Naive thymus-derived CD8-positive, alpha-beta T cell (primary cell): ENCODE results near the gene TMEM132C. TPM values are rescaled to one million over a fixed set of nuclear protein-coding genes. Genes with fewer than 3 reads are reported as not detected.

Source experiments
- ATAC-seq, 2 donors: fragments of 150-1000 bp; cut with Tn5 transposase in 1 of 2; sonication (Bioruptor Pico), chemical (Tn5 transposase) in 1 of 2; 1 replicate in 1 of 2; 2 replicates in 1 of 2; pipeline ENCODE4 v1.10.0; 2021; ENCODE audit warnings: mild to moderate bottlenecking in 2 of 2, moderate library complexity in 2 of 2
- POLR2A ChIA-PET: fragments of 350-600 bp; sonication (Branson Sonifier 250); formaldehyde crosslinking; loops from one replicate; lab custom pipeline; 2021; ENCODE audit warnings: antibody characterized with exemption; lab: Charles Lee
- DNase-seq, 10 donors: peaks; one replicate each; pipeline versions ENCODE4 v3.0.0 to v3.0.0-alpha.2; 2020 to 2022
- H3K27ac Mint-ChIP-seq, 10 donors: one replicate each; pipeline ENCODE4 v1.8.0; 2020 to 2022; ENCODE audit warnings: mild to moderate bottlenecking in 10 of 10, mixed read lengths in 10 of 10, moderate library complexity in 4 of 10, inconsistent platforms in 1 of 10
- H3K27me3 Mint-ChIP-seq, 5 donors: one replicate each; pipeline ENCODE4 v1.8.0; 2021 to 2022; ENCODE audit warnings: mixed read lengths in 5 of 5
- H3K36me3 Mint-ChIP-seq, 3 donors: one replicate each; pipeline ENCODE4 v1.8.0; 2020 to 2022; ENCODE audit warnings: mixed read lengths in 3 of 3, mild to moderate bottlenecking in 2 of 3, inconsistent platforms in 1 of 3
- H3K4me1 Mint-ChIP-seq, 4 donors: one replicate each; pipeline ENCODE4 v1.8.0; 2021 to 2022; ENCODE audit warnings: mixed read lengths in 4 of 4
- H3K4me3 Mint-ChIP-seq, 10 donors: one replicate each; pipeline ENCODE4 v1.8.0; 2020 to 2022; ENCODE audit warnings: mild to moderate bottlenecking in 10 of 10, mixed read lengths in 10 of 10, moderate library complexity in 6 of 10, inconsistent platforms in 1 of 10
- H3K9me3 Mint-ChIP-seq, 9 donors: one replicate each; pipeline ENCODE4 v1.8.0; 2020 to 2022; ENCODE audit warnings: mixed read lengths in 9 of 9, mild to moderate bottlenecking in 3 of 9, inconsistent platforms in 1 of 9, moderate library complexity in 1 of 9
- polyA plus RNA-seq, 3 donors: library from polyadenylated mRNA; unstranded; fragments of 300-500 nt; fragmentation: Illumina TruSeq; gene quantifications; one replicate each; pipeline ENCODE4 v1.2.3, GENCODE V29; 2021
- total RNA-seq, 8 experiments: library from RNA in 2 of 8; stranded (reverse) in 2 of 8; gene quantifications; one replicate each; pipeline ENCODE4 v1.2.3 and lab custom pipeline; 2021 to 2026

Gene TMEM132C
- total and polyA plus RNA-seq, 5 experiments from 2014 or later: 0.11 TPM; not detected in 4

DNA sequence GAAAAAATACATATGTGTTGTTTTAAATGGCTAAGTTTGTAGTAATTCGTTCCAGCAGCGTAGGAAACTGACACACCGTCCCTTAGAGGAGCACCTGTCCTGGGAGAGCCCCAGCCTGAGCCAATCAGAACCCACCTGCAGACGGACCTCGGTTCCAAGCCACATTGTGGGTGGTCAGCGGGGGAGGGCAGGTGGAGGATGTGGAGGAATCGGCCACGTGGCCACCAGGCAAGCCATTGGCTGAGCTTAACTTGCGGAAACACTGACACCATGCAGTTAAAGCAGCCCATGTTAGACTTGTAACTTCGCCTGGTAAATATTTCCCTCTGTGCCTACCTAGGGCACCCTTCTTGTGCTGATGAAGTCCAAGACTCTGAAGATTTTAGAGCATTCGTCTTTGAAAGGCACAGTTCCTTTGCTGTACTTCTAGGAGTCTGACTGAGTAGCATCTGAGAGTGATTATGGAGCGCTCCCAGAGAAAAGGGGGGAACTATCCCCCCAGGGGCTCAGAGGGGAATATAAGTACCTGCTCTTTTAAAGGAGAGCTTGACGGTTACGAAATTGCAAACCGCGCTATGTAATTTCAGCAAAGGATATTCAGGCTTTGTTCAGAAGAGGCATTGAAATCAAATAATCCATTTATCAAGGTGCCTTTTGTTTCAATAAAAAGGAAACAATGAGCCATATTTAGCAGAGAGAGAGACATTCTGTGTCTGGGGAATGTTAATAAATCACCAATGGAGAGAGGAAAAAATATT is 135.7 kb downstream of the TMEM132C start:
- Mint-ChIP-seq H3K27me3 (peaks cover 0 to 10% (median 4%) of the 10 kb centered on the region in 5 donors), H3K4me1 (no peaks in the 10 kb centered on the region), H3K27ac (no peak overlapping the region), H3K9me3 (peaks cover 0 to 26% (median 2%) of the 10 kb centered on the region in 9 donors), H3K4me3 (no peak overlapping the region), H3K36me3 (peaks cover 0 to 13% (median 0%) of the 10 kb centered on the region in 3 donors)
- POLR2A ChIA-PET: no interaction called here
- ATAC-seq (no peak), DNase-seq (no peak)

GRCh38 chr12:128408669-128409068 is 141.7 kb downstream of the TMEM132C start:
- Mint-ChIP-seq H3K27me3 (peaks cover 0 to 6% (median 4%) of the 10 kb centered on the region in 5 donors), H3K4me3 (no peak overlapping the region), H3K4me1 (peaks cover 0 to 2% (median 0%) of the 10 kb centered on the region in 4 donors), H3K9me3 (peaks cover 0 to 45% (median 6%) of the 10 kb centered on the region in 9 donors), H3K36me3 (peaks cover 0 to 15% (median 0%) of the 10 kb centered on the region in 3 donors), H3K27ac (no peak overlapping the region)
- DNase-seq: no peak
- ATAC-seq: no peak
- POLR2A ChIA-PET: no interaction called here

DNA sequence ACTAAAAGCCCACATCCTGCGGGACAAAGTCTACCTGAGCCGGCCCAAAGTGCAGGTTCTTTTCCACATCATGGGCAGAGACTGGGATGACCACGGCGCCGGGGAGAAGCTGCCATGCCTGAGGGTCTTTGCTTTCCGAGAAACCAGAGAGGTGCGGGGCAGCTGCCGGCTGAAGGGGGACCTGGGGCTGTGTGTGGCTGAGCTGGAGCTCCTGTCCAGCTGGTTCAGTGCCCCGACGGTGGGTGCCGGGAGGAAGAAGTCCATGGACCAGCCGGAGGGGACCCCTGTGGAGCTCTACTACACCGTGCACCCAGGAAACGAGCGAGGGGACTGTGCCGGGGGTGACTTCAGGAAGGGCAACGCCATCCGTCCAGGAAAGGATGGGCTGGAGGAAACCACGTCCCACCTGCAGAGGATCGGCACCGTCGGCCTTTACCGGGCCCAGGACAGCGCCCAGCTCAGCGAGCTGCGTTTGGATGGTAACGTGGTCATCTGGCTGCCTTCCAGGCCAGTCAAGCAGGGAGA is 148.1 kb downstream of the TMEM132C start:
- Mint-ChIP-seq H3K4me3 (no peak overlapping the region), H3K9me3 (peaks cover 0 to 25% (median 5%) of the 10 kb centered on the region in 9 donors), H3K4me1 (no peaks in the 10 kb centered on the region), H3K36me3 (no peaks in the 10 kb centered on the region), H3K27ac (no peak overlapping the region), H3K27me3 (peaks cover 0 to 3% (median 0%) of the 10 kb centered on the region in 5 donors)
- ATAC-seq (no peak), DNase-seq (no peak)
- POLR2A ChIA-PET: no interaction called here

- Mint-ChIP-seq H3K36me3 (no peaks in the 10 kb centered on the region), H3K27ac (no peak overlapping the region), H3K4me3 (no peak overlapping the region), H3K27me3 (peaks cover 0 to 9% (median 0%) of the 10 kb centered on the region in 5 donors), H3K4me1 (no peaks in the 10 kb centered on the region), H3K9me3 (peaks cover 0 to 14% (median 5%) of the 10 kb centered on the region in 9 donors)
- POLR2A ChIA-PET: no interaction called here
- DNase-seq (no peak), ATAC-seq (no peak)
Measured at GRCh38 chr12:128418944-128419343, 152.0 kb downstream of the TMEM132C start.

DNA sequence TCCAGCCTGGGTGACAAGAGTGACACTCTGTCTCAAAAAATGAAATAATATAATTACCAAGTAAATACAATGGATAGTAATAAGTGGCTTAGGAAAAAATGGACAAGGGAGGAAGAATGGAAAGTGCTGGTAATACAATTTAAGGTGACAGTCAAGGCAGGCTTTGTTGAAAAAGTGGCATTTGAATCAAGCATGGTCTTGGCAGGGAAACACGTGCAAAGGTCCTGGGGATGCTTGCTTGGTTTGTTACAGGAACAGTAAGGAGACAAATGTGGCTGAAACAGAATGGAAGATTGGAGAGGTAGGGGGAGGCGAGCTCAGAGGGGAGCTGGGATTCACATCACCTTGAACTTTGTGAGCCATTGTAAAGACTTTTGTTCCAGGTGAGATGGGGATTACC is 153.2 kb downstream of the TMEM132C start:
- peaks cover 0 to 20% (median 3%) of the 10 kb centered on the region in 9 donors for H3K9me3 Mint-ChIP-seq
- H3K4me1 Mint-ChIP-seq: no peaks in the 10 kb centered on the region
- no peaks in the 10 kb centered on the region for H3K36me3 Mint-ChIP-seq
- POLR2A ChIA-PET: no interaction called here
- DNase-seq (no peak), ATAC-seq (no peak)
- H3K27me3 Mint-ChIP-seq: peaks cover 0 to 9% (median 0%) of the 10 kb centered on the region in 5 donors
- H3K4me3 Mint-ChIP-seq: no peak overlapping the region
- H3K27ac Mint-ChIP-seq: no peak overlapping the region

DNA sequence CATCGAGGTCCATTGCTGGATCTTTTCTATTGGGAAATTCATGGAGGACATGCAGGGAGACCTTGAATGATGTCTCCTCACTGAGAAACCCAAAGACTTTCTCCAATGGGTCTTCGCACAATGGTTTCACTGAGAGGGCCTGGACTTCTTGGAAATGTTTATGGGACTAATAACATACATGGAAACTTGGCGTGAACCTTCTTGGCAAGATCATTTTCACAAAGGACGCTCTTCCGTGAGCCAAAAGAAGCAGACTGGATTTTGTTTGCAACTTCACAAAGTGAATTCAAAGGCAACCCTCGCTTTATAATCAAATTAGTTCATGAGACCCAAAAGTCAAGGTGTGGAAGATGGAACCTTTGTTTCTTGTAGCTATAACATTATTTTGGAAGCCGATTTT is 154.4 kb downstream of the TMEM132C start:
- Mint-ChIP-seq H3K9me3 (peaks cover 0 to 20% (median 3%) of the 10 kb centered on the region in 9 donors), H3K27me3 (peaks cover 0 to 9% (median 0%) of the 10 kb centered on the region in 5 donors), H3K4me3 (no peak overlapping the region), H3K36me3 (no peaks in the 10 kb centered on the region), H3K4me1 (no peaks in the 10 kb centered on the region), H3K27ac (no peak overlapping the region)
- POLR2A ChIA-PET: no interaction called here
- ATAC-seq (no peak), DNase-seq (no peak)

DNA sequence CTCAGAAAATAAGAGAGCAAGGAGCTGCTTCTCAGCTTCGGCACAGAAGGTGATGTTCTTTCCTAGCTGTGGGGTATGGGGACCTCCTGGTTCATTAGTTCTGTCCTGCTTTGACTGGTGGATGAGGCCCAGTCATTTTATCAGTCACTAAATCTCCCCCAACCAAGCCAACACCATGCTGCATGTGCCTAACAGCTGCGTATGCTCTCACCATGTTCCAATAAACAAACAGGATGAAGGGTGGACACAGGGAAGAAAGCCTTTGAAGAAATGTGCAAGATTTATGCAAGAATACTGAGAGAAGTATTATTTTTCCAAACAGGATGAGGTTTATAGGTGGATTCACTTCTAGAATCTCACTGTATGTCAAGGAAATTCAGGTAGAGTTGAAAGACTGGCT is 156.2 kb downstream of the TMEM132C start:
- POLR2A ChIA-PET: no interaction called here
- no peak overlapping the region for H3K27ac Mint-ChIP-seq
- ATAC-seq (no peak), DNase-seq (no peak)
- peaks cover 0 to 18% (median 2%) of the 10 kb centered on the region in 9 donors for H3K9me3 Mint-ChIP-seq
- H3K4me3 Mint-ChIP-seq: no peak overlapping the region
- no peaks in the 10 kb centered on the region for H3K36me3 Mint-ChIP-seq
- peaks cover 0 to 9% (median 0%) of the 10 kb centered on the region in 5 donors for H3K27me3 Mint-ChIP-seq
- H3K4me1 Mint-ChIP-seq: no peaks in the 10 kb centered on the region

- no peaks in the 10 kb centered on the region for H3K36me3 Mint-ChIP-seq
- DNase-seq (no peak), ATAC-seq (no peak)
- H3K27ac Mint-ChIP-seq: no peak overlapping the region
- H3K9me3 Mint-ChIP-seq: peaks cover 0 to 18% (median 4%) of the 10 kb centered on the region in 9 donors
- H3K4me1 Mint-ChIP-seq: no peaks in the 10 kb centered on the region
- H3K27me3 Mint-ChIP-seq: peaks cover 0 to 9% (median 0%) of the 10 kb centered on the region in 5 donors
- POLR2A ChIA-PET: no interaction called here
- no peak overlapping the region for H3K4me3 Mint-ChIP-seq
Measured at GRCh38 chr12:128424931-128425431, 158.0 kb downstream of the TMEM132C start.

GRCh38 chr12:128425666-128426331 is 158.8 kb downstream of the TMEM132C start:
- Mint-ChIP-seq H3K27me3 (peaks cover 0 to 5% (median 0%) of the 10 kb centered on the region in 5 donors), H3K4me3 (no peak overlapping the region), H3K27ac (no peak overlapping the region), H3K4me1 (no peaks in the 10 kb centered on the region), H3K36me3 (no peaks in the 10 kb centered on the region), H3K9me3 (peaks cover 0 to 12% (median 2%) of the 10 kb centered on the region in 9 donors)
- POLR2A ChIA-PET: no interaction called here
- ATAC-seq (no peak), DNase-seq (no peak)

DNA sequence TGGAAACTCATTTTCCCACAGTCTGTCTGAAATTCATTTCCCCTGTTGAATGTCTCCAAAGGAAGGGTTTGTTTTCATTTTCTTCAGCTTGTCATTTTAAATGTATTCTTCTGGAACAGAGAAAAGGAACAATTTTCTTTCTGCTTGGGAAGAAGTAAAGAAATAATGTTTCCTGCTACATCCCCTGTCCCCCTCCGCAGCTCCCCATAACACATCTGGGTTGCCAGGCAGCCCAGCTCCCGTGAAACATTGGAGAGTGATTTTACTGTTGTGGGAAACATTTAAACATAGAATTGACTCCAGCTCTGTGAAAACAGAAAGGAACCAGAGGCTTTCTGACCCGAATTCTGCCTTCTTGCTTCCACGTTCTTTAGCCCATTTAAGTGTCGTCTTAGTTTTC is 159.5 kb downstream of the TMEM132C start:
- DNase-seq (no peak), ATAC-seq (no peak)
- peaks cover 0 to 8% (median 2%) of the 10 kb centered on the region in 9 donors for H3K9me3 Mint-ChIP-seq
- H3K27ac Mint-ChIP-seq: no peak overlapping the region
- no peaks in the 10 kb centered on the region for H3K4me1 Mint-ChIP-seq
- POLR2A ChIA-PET: no interaction called here
- H3K27me3 Mint-ChIP-seq: peaks cover 0 to 4% (median 0%) of the 10 kb centered on the region in 5 donors
- no peak overlapping the region for H3K4me3 Mint-ChIP-seq
- no peaks in the 10 kb centered on the region for H3K36me3 Mint-ChIP-seq

DNA sequence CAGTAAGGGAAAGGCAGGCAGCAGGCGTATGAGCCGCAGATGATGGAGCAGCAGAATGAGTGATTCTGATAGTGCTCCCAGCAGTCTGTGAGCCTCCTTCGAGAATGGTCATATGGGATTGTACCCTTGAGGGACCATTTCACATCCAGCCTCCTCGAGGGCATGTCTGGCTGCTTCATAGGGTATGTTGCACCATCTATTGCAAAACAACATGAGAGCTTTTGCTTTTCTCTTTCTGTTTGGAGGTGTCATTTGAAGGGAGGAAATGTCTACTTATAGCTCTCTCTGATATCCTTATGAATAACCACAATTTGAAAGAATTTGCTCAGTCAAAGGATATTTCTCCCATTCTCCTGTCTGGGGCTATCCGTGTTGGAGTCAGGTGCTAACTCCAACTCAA is 172.8 kb downstream of the TMEM132C start:
- no peak for ATAC-seq
- DNase-seq: no peak
- Mint-ChIP-seq H3K4me3 (no peak overlapping the region), H3K27ac (no peak overlapping the region), H3K36me3 (no peaks in the 10 kb centered on the region), H3K27me3 (no peaks in the 10 kb centered on the region), H3K9me3 (peaks cover 0 to 10% (median 3%) of the 10 kb centered on the region in 9 donors), H3K4me1 (no peaks in the 10 kb centered on the region)
- POLR2A ChIA-PET: no interaction called here

DNA sequence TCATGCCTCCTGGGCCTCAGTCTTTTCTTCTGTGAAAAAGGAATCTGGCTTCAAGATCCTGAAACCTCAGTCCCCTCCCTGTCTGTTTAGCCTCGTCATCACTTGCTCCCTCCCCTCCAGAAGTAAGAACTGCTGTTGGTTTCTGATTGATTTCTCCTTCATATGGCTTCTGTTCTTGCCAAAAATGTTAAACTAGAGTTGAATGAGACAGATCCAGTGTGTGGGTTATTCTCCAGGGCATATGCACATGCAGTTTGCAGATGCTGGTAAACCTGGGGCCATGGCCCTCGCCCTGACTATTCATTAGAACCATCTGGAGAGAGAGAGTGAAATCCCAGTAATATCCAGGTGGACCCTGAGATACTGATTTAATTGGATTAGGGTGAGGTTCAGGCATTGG is 175.1 kb downstream of the TMEM132C start:
- no peaks in the 10 kb centered on the region for H3K36me3 Mint-ChIP-seq
- DNase-seq (no peak), ATAC-seq (no peak)
- peaks cover 0 to 7% (median 2%) of the 10 kb centered on the region in 9 donors for H3K9me3 Mint-ChIP-seq
- H3K27me3 Mint-ChIP-seq: no peaks in the 10 kb centered on the region
- POLR2A ChIA-PET: no interaction called here
- H3K27ac Mint-ChIP-seq: no peak overlapping the region
- no peaks in the 10 kb centered on the region for H3K4me1 Mint-ChIP-seq
- no peak overlapping the region for H3K4me3 Mint-ChIP-seq

DNA sequence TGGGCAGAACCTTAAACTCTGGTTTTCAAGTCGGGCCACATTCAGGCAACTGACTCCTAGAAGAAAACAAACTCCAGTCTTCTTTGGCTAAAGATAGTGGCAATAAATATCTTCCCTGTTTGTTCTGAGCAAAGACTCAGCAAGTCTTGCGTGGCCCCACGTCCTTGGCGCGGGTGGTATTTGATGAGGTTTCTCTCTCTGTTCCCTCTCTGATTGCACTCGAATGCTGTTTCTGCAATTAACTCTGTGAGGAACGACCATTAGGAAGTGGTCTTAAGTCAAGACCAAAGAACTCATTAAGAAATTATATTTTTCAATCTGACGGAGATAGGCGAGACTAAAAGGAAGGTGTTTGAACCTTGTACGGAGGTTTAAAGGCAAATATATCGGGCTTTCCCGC is 177.6 kb downstream of the TMEM132C start:
- H3K4me1 Mint-ChIP-seq: no peaks in the 10 kb centered on the region
- peaks cover 0 to 3% (median 0%) of the 10 kb centered on the region in 5 donors for H3K27me3 Mint-ChIP-seq
- POLR2A ChIA-PET: no interaction called here
- ATAC-seq (no peak), DNase-seq (no peak)
- H3K27ac Mint-ChIP-seq: no peak overlapping the region
- no peaks in the 10 kb centered on the region for H3K36me3 Mint-ChIP-seq
- H3K4me3 Mint-ChIP-seq: no peak overlapping the region
- H3K9me3 Mint-ChIP-seq: peaks cover 0 to 3% (median 0%) of the 10 kb centered on the region in 9 donors
